Bronchial epithelial cell (primary cell): Measurements from ENCODE around the gene CSNK1G3. TPM values are rescaled to one million over a fixed set of nuclear protein-coding genes. Genes with fewer than 3 reads are reported as not detected.
"Not testable (repeated sequence)": the region's sequence is repeated elsewhere in the genome, so short reads cannot be mapped to it uniquely, and the experiment has no call there.

Experiments
- DNase-seq: peaks from one replicate; pipeline ENCODE4 v3.0.0-alpha.2; 2010; ENCODE audit warnings: low read depth
- FAIRE-seq: peaks from 2 replicates; lab custom pipeline; 2011; peaks lifted over from hg19 to GRCh38; lab: Jason Lieb, UNC
- H3K27me3 ChIP-seq: 2 replicates; pipeline ENCODE4 v1.5.1; 2011; ENCODE audit warnings: low read length; ENCODE audit not compliant: control insufficient read depth, insufficient read depth
- H3K36me3 ChIP-seq: 2 replicates; pipeline ENCODE4 v1.5.1; 2011; ENCODE audit warnings: low read length; ENCODE audit not compliant: control insufficient read depth, insufficient read depth
- H3K4me3 ChIP-seq: 2 replicates; pipeline ENCODE4 v1.5.1; 2011; ENCODE audit warnings: mild to moderate bottlenecking, low read depth, low read length, control low read depth
- CTCF ChIP-seq: IDR thresholded peaks from 2 replicates; pipeline ENCODE4 v1.5.1; 2011; ENCODE audit warnings: mild to moderate bottlenecking, moderate library complexity, low read length, control low read depth, inconsistent platforms; ENCODE audit not compliant: insufficient read depth, severe bottlenecking
- total RNA-seq: library from RNA; depleted of rRNA; stranded (reverse); fragments of >200 nt; gene quantifications from 2 replicates; pipeline ENCODE4 v1.2.1, GENCODE V29; 2014

Gene CSNK1G3
- total RNA-seq, 1 donor from 2014 or later, result 50.0 TPM

GRCh38 chr5:123490974-123491373 lies 21.0 kb upstream of the CSNK1G3 start:
- no peak for DNase-seq
- Histone ChIP-seq H3K27me3 (no peaks in the 10 kb centered on the region), H3K4me3 (no peak overlapping the region), H3K36me3 (no peaks in the 10 kb centered on the region)
- TF ChIP-seq CTCF, result no peak
- no peak for FAIRE-seq

DNA sequence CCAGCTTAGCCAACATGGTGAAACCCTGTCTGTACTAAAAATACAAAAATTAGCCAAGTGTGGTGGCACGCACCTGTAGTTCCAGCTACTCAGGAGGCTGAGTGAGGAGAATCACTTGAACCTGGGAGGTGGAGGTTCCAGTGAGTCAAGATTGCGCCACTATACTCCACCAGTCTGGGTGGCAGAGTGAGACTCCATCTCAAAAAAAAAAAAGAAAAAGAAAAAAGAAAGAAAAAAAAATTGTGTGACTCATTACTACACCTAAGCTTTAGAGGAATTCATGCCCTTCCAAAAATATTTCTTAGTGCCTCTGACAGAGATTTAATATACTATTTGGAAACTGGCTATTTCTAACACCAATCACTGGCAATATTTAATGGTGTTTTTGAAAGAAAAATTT lies 16.8 kb upstream of the CSNK1G3 start:
- DNase-seq, result peak; percentile 35
- not testable (repeated sequence) for H3K36me3 ChIP-seq, FAIRE-seq, H3K27me3 ChIP-seq, H3K4me3 ChIP-seq

GRCh38 chr5:123496892-123497291 lies 15.1 kb upstream of the CSNK1G3 start:
- no peaks in the 10 kb centered on the region for H3K27me3 ChIP-seq
- no peak for TF ChIP-seq CTCF
- DNase-seq, result peak; percentile 14
- no peaks in the 10 kb centered on the region for H3K36me3 ChIP-seq
- no peak for FAIRE-seq
- H3K4me3 ChIP-seq, result no peak overlapping the region

GRCh38 chr5:123500471-123500870 lies 11.5 kb upstream of the CSNK1G3 start:
- Histone ChIP-seq H3K36me3 (no peaks in the 10 kb centered on the region), H3K4me3 (no peak overlapping the region), H3K27me3 (no peaks in the 10 kb centered on the region)
- no peak for TF ChIP-seq CTCF
- DNase-seq (no peak), FAIRE-seq (no peak)

DNA sequence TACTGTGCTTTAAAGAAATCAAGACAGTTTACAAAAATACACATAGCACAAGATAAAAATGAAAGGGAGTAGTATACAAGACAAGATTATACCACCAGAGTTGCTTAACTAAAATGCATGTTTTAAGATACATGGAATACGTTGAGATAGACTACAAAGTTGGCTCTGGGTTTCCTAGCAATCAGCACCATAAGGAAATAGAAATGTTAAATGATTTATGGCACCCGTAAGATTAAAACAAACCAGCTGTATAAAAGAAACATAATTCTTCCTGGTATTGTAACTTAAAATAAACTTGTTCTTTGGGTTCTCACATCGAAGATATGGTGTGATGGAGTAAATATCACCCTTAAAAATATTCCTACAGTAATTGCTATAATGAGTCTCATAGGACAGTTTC lies 9.9 kb upstream of the CSNK1G3 start:
- Histone ChIP-seq H3K4me3 (no peak overlapping the region), H3K36me3 (no peaks in the 10 kb centered on the region), H3K27me3 (no peaks in the 10 kb centered on the region)
- no peak for DNase-seq
- no peak for FAIRE-seq
- no peak for TF ChIP-seq CTCF

DNA sequence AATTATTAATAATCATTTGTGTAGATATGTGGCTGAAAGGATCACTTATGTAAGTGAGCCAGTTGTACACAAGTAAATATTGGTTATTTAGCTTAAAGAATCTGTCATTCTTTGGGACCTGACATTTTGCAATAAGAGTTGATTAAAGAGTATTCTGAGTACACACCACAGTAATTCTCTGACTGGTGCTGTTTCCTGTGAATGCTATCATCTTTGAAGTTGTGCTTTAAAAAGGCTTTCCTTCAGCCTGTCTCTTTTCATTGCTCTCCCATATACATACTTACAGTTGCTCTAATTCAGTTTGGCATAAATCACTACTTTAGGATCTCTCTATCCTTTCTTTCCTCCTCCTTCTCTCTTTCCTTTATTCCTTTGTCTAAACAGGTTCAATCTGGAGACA lies 8.7 kb upstream of the CSNK1G3 start:
- DNase-seq (peak; percentile 13), FAIRE-seq (no peak)
- no peak overlapping the region for H3K4me3 ChIP-seq
- H3K36me3 ChIP-seq, result no peaks in the 10 kb centered on the region
- H3K27me3 ChIP-seq, result no peaks in the 10 kb centered on the region
- no peak for TF ChIP-seq CTCF
